Activated T-cell treated with anti-CD3 and anti-CD28 coated beads, Interleukin-2, amount 50 U/mL, for 72 hours (primary cell): ENCODE measurements around the gene CEACAM19. TPM values are rescaled to one million over a fixed set of nuclear protein-coding genes. Genes with fewer than 3 reads are reported as not detected.
"Not testable (repeated sequence)": the region's sequence is repeated elsewhere in the genome, so short reads cannot be mapped to it uniquely, and the experiment has no call there.

Source experiments
- ATAC-seq, 2 donors: fragments of 150-1000 bp; cut with Tn5 transposase; replicated peaks in 1 of 2; 2 replicates each; pipeline ENCODE4 v1.10.0; 2021; ENCODE audit warnings: moderate library complexity in 2 of 2, mild to moderate bottlenecking in 1 of 2
- DNase-seq, 2 donors: peaks; one replicate each; pipeline ENCODE4 v3.0.0; 2021 to 2022; ENCODE audit warnings: mixed read lengths in 1 of 2
- H3K27ac Mint-ChIP-seq: one replicate; pipeline ENCODE4 v1.8.0; 2022; ENCODE audit warnings: mild to moderate bottlenecking, moderate library complexity, mixed read lengths
- H3K27me3 Mint-ChIP-seq: one replicate; pipeline ENCODE4 v1.8.0; 2022; ENCODE audit warnings: low read depth, mixed read lengths
- H3K36me3 Mint-ChIP-seq, 2 donors: one replicate each; pipeline ENCODE4 v1.8.0; 2022; ENCODE audit warnings: mixed read lengths in 2 of 2, mild to moderate bottlenecking in 1 of 2; ENCODE audit not compliant: insufficient read depth in 2 of 2
- H3K4me1 Mint-ChIP-seq: one replicate; pipeline ENCODE4 v1.8.0; 2022; ENCODE audit warnings: low read depth, mixed read lengths
- H3K4me3 Mint-ChIP-seq, 2 donors: one replicate each; pipeline ENCODE4 v1.8.0; 2022; ENCODE audit warnings: mild to moderate bottlenecking in 2 of 2, mixed read lengths in 2 of 2, moderate library complexity in 2 of 2
- H3K9me3 Mint-ChIP-seq, 2 donors: one replicate each; pipeline ENCODE4 v1.8.0; 2022; ENCODE audit warnings: mixed read lengths in 2 of 2
- total RNA-seq, 2 donors: library from RNA; stranded (reverse); gene quantifications; one replicate each; pipeline ENCODE4 v1.2.3, GENCODE V29; 2022

CEACAM19 gene
- total RNA-seq, 2 donors from 2014 or later, result 3.0 to 4.3 TPM

GRCh38 chr19:44668985-44669764 is 2.1 kb upstream of the CEACAM19 start:
- ATAC-seq, result peak; percentile 39 to 67
- Mint-ChIP-seq H3K27me3 (no peaks in the 10 kb centered on the region), H3K27ac (no peak overlapping the region), H3K9me3 (no peaks in the 10 kb centered on the region), H3K36me3 (no peaks in the 10 kb centered on the region), H3K4me3 (no peak overlapping the region), H3K4me1 (no peaks in the 10 kb centered on the region)
- no peak for DNase-seq

- not testable (repeated sequence) for H3K27me3 Mint-ChIP-seq, H3K9me3 Mint-ChIP-seq, H3K4me1 Mint-ChIP-seq, ATAC-seq, H3K27ac Mint-ChIP-seq, H3K4me3 Mint-ChIP-seq, DNase-seq, H3K36me3 Mint-ChIP-seq
These were observed 1.3 kb upstream of the CEACAM19 start for GRCh38 chr19:44670027-44670426.

GRCh38 chr19:44672226-44672625 is 944 bp downstream of the CEACAM19 start:
- no peak for ATAC-seq
- H3K4me1 Mint-ChIP-seq, result no peaks in the 10 kb centered on the region
- no peak for DNase-seq

GRCh38 chr19:44673510-44673909 is 2.2 kb downstream of the CEACAM19 start:
- H3K4me1 Mint-ChIP-seq, result no peaks in the 10 kb centered on the region
- no peaks in the 10 kb centered on the region for H3K36me3 Mint-ChIP-seq
- no peak for ATAC-seq
- no peak for DNase-seq
- no peak overlapping the region for H3K4me3 Mint-ChIP-seq
- no peak overlapping the region for H3K27ac Mint-ChIP-seq
- no peaks in the 10 kb centered on the region for H3K27me3 Mint-ChIP-seq
- H3K9me3 Mint-ChIP-seq, result no peaks in the 10 kb centered on the region

More at GRCh38 chr19:44672226-44672625, 944 bp downstream of the CEACAM19 start:
- Mint-ChIP-seq H3K4me3 (no peak overlapping the region), H3K36me3 (no peaks in the 10 kb centered on the region), H3K27me3 (no peaks in the 10 kb centered on the region), H3K27ac (no peak overlapping the region), H3K9me3 (no peaks in the 10 kb centered on the region)

GRCh38 chr19:44675521-44675920 is 4.2 kb downstream of the CEACAM19 start:
- H3K4me1 Mint-ChIP-seq, result no peaks in the 10 kb centered on the region
- H3K36me3 Mint-ChIP-seq, result no peaks in the 10 kb centered on the region
- DNase-seq (no peak), ATAC-seq (no peak)
- no peaks in the 10 kb centered on the region for H3K9me3 Mint-ChIP-seq
- no peak overlapping the region for H3K4me3 Mint-ChIP-seq
- no peak overlapping the region for H3K27ac Mint-ChIP-seq
- no peaks in the 10 kb centered on the region for H3K27me3 Mint-ChIP-seq

GRCh38 chr19:44677019-44677811 is 5.9 kb downstream of the CEACAM19 start:
- Mint-ChIP-seq H3K4me1 (no peaks in the 10 kb centered on the region), H3K36me3 (no peaks in the 10 kb centered on the region), H3K27ac (no peak overlapping the region), H3K9me3 (no peaks in the 10 kb centered on the region), H3K27me3 (no peaks in the 10 kb centered on the region), H3K4me3 (no peak overlapping the region)
- DNase-seq (no peak), ATAC-seq (no peak)

GRCh38 chr19:44680536-44680935 is 9.3 kb downstream of the CEACAM19 start:
- no peaks in the 10 kb centered on the region for H3K36me3 Mint-ChIP-seq

GRCh38 chr19:44681992-44682790 is 10.9 kb downstream of the CEACAM19 start:
- H3K36me3 Mint-ChIP-seq, result no peaks in the 10 kb centered on the region
- no peak overlapping the region for H3K4me3 Mint-ChIP-seq
- no peak for DNase-seq
- H3K27me3 Mint-ChIP-seq, result peaks cover 15% of the 10 kb centered on the region
- ATAC-seq, result no peak
- H3K27ac Mint-ChIP-seq, result no peak overlapping the region
- no peaks in the 10 kb centered on the region for H3K9me3 Mint-ChIP-seq
- peaks cover 22% of the 10 kb centered on the region for H3K4me1 Mint-ChIP-seq

More at GRCh38 chr19:44680536-44680935, 9.3 kb downstream of the CEACAM19 start:
- no peak overlapping the region for H3K4me3 Mint-ChIP-seq
- no peaks in the 10 kb centered on the region for H3K9me3 Mint-ChIP-seq
- DNase-seq, result no peak
- H3K27ac Mint-ChIP-seq, result no peak overlapping the region
- peaks cover 7% of the 10 kb centered on the region for H3K27me3 Mint-ChIP-seq
- ATAC-seq, result no peak
- peaks cover 14% of the 10 kb centered on the region for H3K4me1 Mint-ChIP-seq

GRCh38 chr19:44682807-44683206 is 11.5 kb downstream of the CEACAM19 start:
- Mint-ChIP-seq H3K27ac (no peak overlapping the region), H3K27me3 (peaks cover 18% of the 10 kb centered on the region), H3K4me1 (peaks cover 22% of the 10 kb centered on the region), H3K4me3 (no peak overlapping the region), H3K9me3 (no peaks in the 10 kb centered on the region), H3K36me3 (no peaks in the 10 kb centered on the region)
- ATAC-seq (no peak), DNase-seq (no peak)

- Mint-ChIP-seq H3K36me3 (no peaks in the 10 kb centered on the region), H3K9me3 (no peaks in the 10 kb centered on the region), H3K4me3 (no peak overlapping the region), H3K4me1 (peaks cover 23% of the 10 kb centered on the region), H3K27me3 (peaks cover 21% of the 10 kb centered on the region), H3K27ac (no peak overlapping the region)
- DNase-seq (no peak), ATAC-seq (no peak)
These were observed 12.3 kb downstream of the CEACAM19 start for GRCh38 chr19:44683434-44684210.

GRCh38 chr19:44684396-44684795 is 13.1 kb downstream of the CEACAM19 start:
- H3K27me3 Mint-ChIP-seq, result peaks cover 21% of the 10 kb centered on the region
- not testable (repeated sequence) for DNase-seq, H3K27ac Mint-ChIP-seq, H3K4me3 Mint-ChIP-seq, ATAC-seq, H3K36me3 Mint-ChIP-seq, H3K9me3 Mint-ChIP-seq
- H3K4me1 Mint-ChIP-seq, result peaks cover 30% of the 10 kb centered on the region
